Subcutaneous abdominal adipose tissue (tissue), 5 donors: Measurements from ENCODE around the gene CELA3A.
"Not testable (repeated sequence)": the region's sequence is repeated elsewhere in the genome, so short reads cannot be mapped to it uniquely, and the experiment has no call there.

Source experiments
- H3K27ac ChIP-seq: one replicate; pipeline ENCODE4 v1.7.0; 2013; ENCODE audit warnings: low read depth, mild to moderate bottlenecking, inconsistent platforms, low read length, moderate library complexity
- H3K27me3 ChIP-seq, 5 donors: one replicate each; pipeline ENCODE4 v1.7.0; 2013; ENCODE audit warnings: low read length in 5 of 5, inconsistent platforms in 1 of 5; ENCODE audit not compliant: control insufficient read depth in 5 of 5, insufficient read depth in 4 of 5
- H3K36me3 ChIP-seq, 5 donors: one replicate each; pipeline ENCODE4 v1.7.0; 2013; ENCODE audit warnings: low read length in 5 of 5; ENCODE audit not compliant: control insufficient read depth in 5 of 5, insufficient read depth in 5 of 5
- H3K4me1 ChIP-seq, 5 donors: one replicate each; pipeline ENCODE4 v1.7.0; 2013; ENCODE audit warnings: low read length in 5 of 5, mild to moderate bottlenecking in 3 of 5, moderate library complexity in 1 of 5; ENCODE audit not compliant: control insufficient read depth in 5 of 5, insufficient read depth in 5 of 5
- H3K4me3 ChIP-seq, 5 donors: one replicate each; pipeline ENCODE4 v1.7.0; 2013; ENCODE audit warnings: low read length in 5 of 5, low read depth in 1 of 5
- H3K9ac ChIP-seq, 5 donors: one replicate each; pipeline ENCODE4 v1.7.0; 2013; ENCODE audit warnings: low read length in 5 of 5, mild to moderate bottlenecking in 4 of 5, moderate library complexity in 3 of 5
- H3K9me3 ChIP-seq, 5 donors: one replicate each; pipeline ENCODE4 v1.7.0; 2013; ENCODE audit warnings: low read length in 5 of 5; ENCODE audit not compliant: control insufficient read depth in 5 of 5
- donor health status: healthy.
- donor health status: healthy.
- donor health status: healthy.
- donor health status: healthy.
- donor health status: healthy.

Gene CELA3A

GRCh38 chr1:22012752-22013151 lies 11.3 kb downstream of the CELA3A start:
- H3K36me3 ChIP-seq, H3K9me3 ChIP-seq, H3K4me1 ChIP-seq, H3K4me3 ChIP-seq, H3K9ac ChIP-seq, H3K27me3 ChIP-seq, H3K27ac ChIP-seq: not testable (repeated sequence)

GRCh38 chr1:22014575-22015206 lies 13.2 kb downstream of the CELA3A start:
- not testable (repeated sequence) for H3K4me3 ChIP-seq, H3K9me3 ChIP-seq, H3K9ac ChIP-seq, H3K27me3 ChIP-seq, H3K36me3 ChIP-seq, H3K27ac ChIP-seq
- peaks cover 0 to 15% (median 10%) of the 10 kb centered on the region in 5 donors for H3K4me1 ChIP-seq

GRCh38 chr1:22018583-22019559 lies 17.4 kb downstream of the CELA3A start:
- no peak overlapping the region for H3K4me3 ChIP-seq
- H3K9ac ChIP-seq: peak overlapping the region in 1 of 5 donors; percentile 29
- H3K27ac ChIP-seq: peak overlapping the region; percentile 81
- peaks cover 0 to 18% (median 13%) of the 10 kb centered on the region in 5 donors for H3K4me1 ChIP-seq
- H3K27me3 ChIP-seq: no peaks in the 10 kb centered on the region
- no peaks in the 10 kb centered on the region for H3K9me3 ChIP-seq
- no peaks in the 10 kb centered on the region for H3K36me3 ChIP-seq

- peaks cover 0 to 34% (median 28%) of the 10 kb centered on the region in 5 donors for H3K4me1 ChIP-seq
- H3K27me3 ChIP-seq: no peaks in the 10 kb centered on the region
- H3K9ac ChIP-seq: no peak overlapping the region
- no peaks in the 10 kb centered on the region for H3K36me3 ChIP-seq
- H3K4me3 ChIP-seq: no peak overlapping the region
- H3K9me3 ChIP-seq: no peaks in the 10 kb centered on the region
- no peak overlapping the region for H3K27ac ChIP-seq
Measured at GRCh38 chr1:22021061-22021460, 19.6 kb downstream of the CELA3A start.

GRCh38 chr1:22024485-22025367 lies 23.3 kb downstream of the CELA3A start:
- no peaks in the 10 kb centered on the region for H3K27me3 ChIP-seq
- no peaks in the 10 kb centered on the region for H3K36me3 ChIP-seq
- H3K9ac ChIP-seq: peak overlapping the region; percentile 73 to 100 (median 100)
- peak overlapping the region; percentile 91 to 99 (median 98) for H3K4me3 ChIP-seq
- H3K27ac ChIP-seq: peak overlapping the region; percentile 100
- H3K9me3 ChIP-seq: no peaks in the 10 kb centered on the region
- peaks cover 0 to 26% (median 23%) of the 10 kb centered on the region in 5 donors for H3K4me1 ChIP-seq

GRCh38 chr1:22025368-22026155 lies 24.1 kb downstream of the CELA3A start:
- Histone ChIP-seq H3K9me3 (no peaks in the 10 kb centered on the region), H3K4me3 (peak overlapping the region; percentile 91 to 99 (median 98)), H3K36me3 (peaks cover 0 to 4% (median 2%) of the 10 kb centered on the region in 5 donors), H3K9ac (peak overlapping the region; percentile 99 to 100 (median 100)), H3K27ac (peak overlapping the region; percentile 100), H3K4me1 (peaks cover 0 to 26% (median 21%) of the 10 kb centered on the region in 5 donors), H3K27me3 (no peaks in the 10 kb centered on the region)

GRCh38 chr1:22026924-22027289 lies 25.4 kb downstream of the CELA3A start:
- no peak overlapping the region for H3K27ac ChIP-seq
- no peak overlapping the region for H3K4me3 ChIP-seq
- no peak overlapping the region for H3K9ac ChIP-seq
- peaks cover 0 to 29% (median 24%) of the 10 kb centered on the region in 5 donors for H3K4me1 ChIP-seq
- H3K36me3 ChIP-seq: peaks cover 3 to 9% (median 4%) of the 10 kb centered on the region in 5 donors
- no peaks in the 10 kb centered on the region for H3K27me3 ChIP-seq
- H3K9me3 ChIP-seq: no peaks in the 10 kb centered on the region

GRCh38 chr1:22030057-22030456 lies 28.6 kb downstream of the CELA3A start:
- Histone ChIP-seq H3K4me3 (no peak overlapping the region), H3K27ac (no peak overlapping the region), H3K9me3 (no peaks in the 10 kb centered on the region), H3K27me3 (no peaks in the 10 kb centered on the region), H3K36me3 (peaks cover 3 to 9% (median 4%) of the 10 kb centered on the region in 5 donors), H3K9ac (no peak overlapping the region), H3K4me1 (peaks cover 0 to 15% (median 12%) of the 10 kb centered on the region in 5 donors)

GRCh38 chr1:22030473-22030872 lies 29.0 kb downstream of the CELA3A start:
- Histone ChIP-seq H3K9me3 (no peaks in the 10 kb centered on the region), H3K27ac (no peak overlapping the region), H3K36me3 (peaks cover 3 to 9% (median 4%) of the 10 kb centered on the region in 5 donors), H3K9ac (no peak overlapping the region), H3K27me3 (no peaks in the 10 kb centered on the region), H3K4me1 (peaks cover 0 to 14% (median 12%) of the 10 kb centered on the region in 5 donors), H3K4me3 (no peak overlapping the region)
